IMR-90 (cell line): ENCODE data around the gene WASHC4. TPM values are rescaled to one million over a fixed set of nuclear protein-coding genes. Genes with fewer than 3 reads are reported as not detected.

Experiments used
- ATAC-seq: fragments of 200-7000 bp; cut with Tn5 transposase; 2 replicates; pipeline ENCODE4 v1.9.1; 2020; ENCODE audit warnings: low read depth, mild to moderate bottlenecking, moderate library complexity
- BruUV-seq: library from RNA; stranded (reverse); fragments of 400-500 nt; replicated peaks from 2 replicates; lab custom pipeline; 2021; lab: Mats Ljungman, UMichigan
- CTCF ChIA-PET: fragments of 300-600 bp; formaldehyde crosslinking; extraction: SDS; loops from one replicate; lab custom pipeline; 2021; ENCODE audit warnings: antibody characterized with exemption; lab: Yijun Ruan, JAX
- POLR2A ChIA-PET: fragments of 300-600 bp; sonication (Branson Sonifier 250); formaldehyde crosslinking; loops from one replicate; lab custom pipeline; 2022; ENCODE audit warnings: antibody characterized with exemption; ENCODE audit not compliant: unreplicated experiment; lab: Charles Lee
- DNase-seq: peaks from one replicate; pipeline ENCODE4 v3.0.0; 2013
- H2AFZ ChIP-seq: replicated peaks from 2 replicates; pipeline ENCODE3; 2013; ENCODE audit warnings: low read length, mild to moderate bottlenecking; ENCODE audit not compliant: poor library complexity
- H2AK5ac ChIP-seq: 2 replicates; pipeline ENCODE4 v1.6.1; 2013; ENCODE audit warnings: low read depth, low read length, inconsistent platforms
- H2AK9ac ChIP-seq: replicated peaks from 2 replicates; pipeline ENCODE3; 2013; ENCODE audit warnings: mild to moderate bottlenecking, low read depth, low read length, moderate library complexity; ENCODE audit not compliant: poor library complexity
- H2BK120ac ChIP-seq: 2 replicates; pipeline ENCODE4 v1.6.1; 2013; ENCODE audit warnings: low read depth, low read length, inconsistent platforms
- H2BK15ac ChIP-seq: 3 replicates; pipeline ENCODE4 v1.6.1; 2013; ENCODE audit warnings: low read depth, low read length, inconsistent platforms
- H2BK20ac ChIP-seq: 2 replicates; pipeline ENCODE4 v1.6.1; 2013; ENCODE audit warnings: low read depth, mild to moderate bottlenecking, inconsistent platforms, low read length, moderate library complexity
- H2BK5ac ChIP-seq: 2 replicates; pipeline ENCODE4 v1.6.1; 2013; ENCODE audit warnings: mild to moderate bottlenecking, low read depth, low read length, inconsistent platforms; ENCODE audit not compliant: poor library complexity, severe bottlenecking
- H3K14ac ChIP-seq: replicated peaks from 2 replicates; pipeline ENCODE4 v1.6.1; 2013; ENCODE audit warnings: low read depth, low read length, inconsistent platforms
- H3K18ac ChIP-seq: 2 replicates; pipeline ENCODE4 v1.6.1; 2013; ENCODE audit warnings: low read depth, low read length, control low read depth
- H3K23ac ChIP-seq: 2 replicates; pipeline ENCODE4 v1.6.1; 2013; ENCODE audit warnings: low read depth, low read length, inconsistent platforms
- H3K27ac ChIP-seq: 2 replicates; pipeline ENCODE4 v1.5.1; 2013; ENCODE audit warnings: mild to moderate bottlenecking, control low read depth, low read length; ENCODE audit not compliant: insufficient read depth
- H3K27me3 ChIP-seq: 2 replicates; pipeline ENCODE4 v1.6.1; 2013; ENCODE audit warnings: low read length; ENCODE audit not compliant: control insufficient read depth, insufficient read depth
- H3K36me3 ChIP-seq: 2 replicates; pipeline ENCODE4 v1.6.1; 2013; ENCODE audit warnings: low read length, mixed read lengths; ENCODE audit not compliant: control insufficient read depth, insufficient read depth
- H3K4ac ChIP-seq: 2 replicates; pipeline ENCODE4 v1.6.1; 2013; ENCODE audit warnings: low read depth, low read length, inconsistent platforms
- H3K4me1 ChIP-seq: 2 replicates; pipeline ENCODE4 v1.6.1; 2013; ENCODE audit warnings: low read length, mixed read lengths; ENCODE audit not compliant: control insufficient read depth, insufficient read depth
- H3K4me2 ChIP-seq: 2 replicates; pipeline ENCODE4 v1.6.1; 2013; ENCODE audit warnings: low read depth, mild to moderate bottlenecking, control low read depth, low read length, moderate library complexity
- H3K4me3 ChIP-seq: 2 replicates; pipeline ENCODE4 v1.5.1; 2013; ENCODE audit warnings: low read depth, mild to moderate bottlenecking, control low read depth, low read length, moderate library complexity; ENCODE audit not compliant: insufficient read depth
- H3K56ac ChIP-seq: 2 replicates; pipeline ENCODE4 v1.6.1; 2013; ENCODE audit warnings: low read length, inconsistent platforms; ENCODE audit not compliant: insufficient read depth; ENCODE audit errors: extremely low read depth
- H3K79me1 ChIP-seq, 2 experiments: 2 replicates each; pipeline ENCODE4 v1.6.1; 2013; ENCODE audit warnings: low read length in 2 of 2, inconsistent platforms in 1 of 2, low read depth in 1 of 2
- H3K9ac ChIP-seq: 2 replicates; pipeline ENCODE4 v1.6.1; 2013; ENCODE audit warnings: low read depth, low read length, control low read depth
- H3K9me1 ChIP-seq: 2 replicates; pipeline ENCODE4 v1.6.1; 2013; ENCODE audit warnings: low read length, inconsistent platforms; ENCODE audit not compliant: insufficient read depth
- H3K9me3 ChIP-seq: 2 replicates; pipeline ENCODE4 v1.6.1; 2013; ENCODE audit warnings: low read length; ENCODE audit not compliant: control insufficient read depth, insufficient read depth
- H4K20me1 ChIP-seq: 2 replicates; pipeline ENCODE4 v1.6.1; 2013; ENCODE audit warnings: low read length, inconsistent platforms; ENCODE audit not compliant: insufficient read depth
- H4K5ac ChIP-seq: 2 replicates; pipeline ENCODE4 v1.6.1; 2013; ENCODE audit warnings: mild to moderate bottlenecking, low read depth, low read length, control low read depth
- H4K8ac ChIP-seq, 2 experiments: 2 replicates each; pipeline ENCODE4 v1.6.1; 2013; ENCODE audit warnings: low read depth in 2 of 2, low read length in 2 of 2, control low read depth in 1 of 2, inconsistent platforms in 1 of 2
- H4K91ac ChIP-seq: 2 replicates; pipeline ENCODE4 v1.6.1; 2013; ENCODE audit warnings: low read depth, low read length, inconsistent platforms; ENCODE audit not compliant: insufficient read depth
- MAZ ChIP-seq: IDR thresholded peaks from 2 replicates; pipeline ENCODE4 v1.6.1; 2012; ENCODE audit warnings: low read depth, mild to moderate bottlenecking, low read length, improper control_type of control experiment, moderate library complexity, borderline replicate concordance
- WGBS, 2 experiments: methylation state at CpG; one replicate each; pipeline versions ENCODE4 v1.1.5 to v1.1.7; 2013; ENCODE audit warnings: missing lambda C conversion rate in 2 of 2; ENCODE audit not compliant: insufficient read length in 1 of 2; ENCODE audit errors: extremely low coverage in 2 of 2; 5-methylcytosine and 5-hydroxymethylcytosine counted together
- dilution Hi-C: fragments of 300-500 bp; cut with HindIII; formaldehyde crosslinking; loops from one replicate; pipeline ENCODE4 v1.14.3; 2018; ENCODE audit warnings: low sequenced_read_pairs; ENCODE audit not compliant: unreplicated experiment
- in situ Hi-C: fragments of 300-500 bp; cut with MboI; formaldehyde crosslinking; loops from 3 replicates; pipeline ENCODE4 v1.14.3; 2019; ENCODE audit warnings: low sequenced_read_pairs, inconsistent platforms, mixed read lengths
- intact Hi-C: fragments of 100-400 bp; cut with micrococcal nuclease; formaldehyde crosslinking; loops from 2 replicates; pipeline ENCODE4 v1.10.0; 2022
- polyA plus RNA-seq, 3 experiments: library from polyadenylated mRNA; depleted of rRNA; stranded (reverse); fragments of >200 nt; gene quantifications; 2 replicates each; pipeline ENCODE4 v1.2.3, GENCODE V29; 2012; ENCODE audit warnings: low replicate concordance in 1 of 3
- total RNA-seq: library from RNA; depleted of rRNA; stranded (reverse); fragments of >200 nt; gene quantifications from 2 replicates; pipeline ENCODE4 v1.2.3, GENCODE V29; 2012

WASHC4 gene
- total and polyA plus RNA-seq, 2 of the 4 experiments (the other 2 are of a cell fraction), result 16.4 to 47.0 TPM

- TF ChIP-seq MAZ, result no peak
- peaks cover 13% of the 10 kb centered on the region for H3K4me1 ChIP-seq
- H3K9me1 ChIP-seq, result peaks cover 38% of the 10 kb centered on the region
- H2AFZ ChIP-seq, result no peak overlapping the region
- peaks cover 6% of the 10 kb centered on the region; the same call in 1 of the 2 replicates for H4K20me1 ChIP-seq
- H4K8ac ChIP-seq, result no peak overlapping the region
- in situ Hi-C loops (loop anchor here (25.0 kb wide), 1 partner anchor 186 kb away; no protein-coding TSS in a partner anchor), dilution Hi-C loops (no loop called here), intact Hi-C loops (no loop called here)
- no peak overlapping the region for H3K4me2 ChIP-seq
- H4K5ac ChIP-seq, result no peak overlapping the region
- no peak overlapping the region for H3K23ac ChIP-seq
- no peak overlapping the region for H2BK5ac ChIP-seq
- peaks cover 9 to 76% of the 10 kb centered on the region in 2 experiments for H3K79me1 ChIP-seq
- ChIA-PET POLR2A (no interaction called here), CTCF (interaction anchor here (0.7 kb wide), 1 partner anchor 943 kb away, joined by 3 read pairs; no protein-coding TSS in a partner anchor)
- no peak overlapping the region for H3K56ac ChIP-seq
- H2BK20ac ChIP-seq, result no peak overlapping the region
- no peaks in the 10 kb centered on the region for H3K27me3 ChIP-seq
- no peak overlapping the region for H2BK15ac ChIP-seq
- no TSS peak for BruUV-seq
- peak overlapping the region; percentile 39; the same call in 1 of the 2 replicates for H2AK5ac ChIP-seq
- H3K9ac ChIP-seq, result no peak overlapping the region
- no peak overlapping the region for H3K4me3 ChIP-seq
- H3K14ac ChIP-seq, result no peak overlapping the region
- H2AK9ac ChIP-seq, result peak overlapping the region; percentile 51
- H3K9me3 ChIP-seq, result no peaks in the 10 kb centered on the region
- 0 out of 2 replicates have a peak overlapping the region, but pooled peaks have one; percentile 6 for H4K91ac ChIP-seq
- no peak for ATAC-seq
- no peak overlapping the region for H3K18ac ChIP-seq
- no CpG with 5 or more reads among the region's 7 CpGs for WGBS, 2 experiments
- H2BK120ac ChIP-seq, result no peak overlapping the region
- H3K36me3 ChIP-seq, result peaks cover 74% of the 10 kb centered on the region
- no peak overlapping the region for H3K27ac ChIP-seq
- no peak for DNase-seq
- 0 out of 2 replicates have a peak overlapping the region, but pooled peaks have one; percentile 21 for H3K4ac ChIP-seq
Observed at GRCh38 chr12:105201299-105201698, 93.8 kb downstream of the WASHC4 start.
